ENCODE results near the gene BMX. TPM values are rescaled to one million over a fixed set of nuclear protein-coding genes. Genes with fewer than 3 reads are reported as not detected.
A peak's percentile ranks its signal among the peaks of the same experiment; 100 is the strongest.

Gene BMX
- polyA plus RNA-seq, 1 experiment: not detected

DNA sequence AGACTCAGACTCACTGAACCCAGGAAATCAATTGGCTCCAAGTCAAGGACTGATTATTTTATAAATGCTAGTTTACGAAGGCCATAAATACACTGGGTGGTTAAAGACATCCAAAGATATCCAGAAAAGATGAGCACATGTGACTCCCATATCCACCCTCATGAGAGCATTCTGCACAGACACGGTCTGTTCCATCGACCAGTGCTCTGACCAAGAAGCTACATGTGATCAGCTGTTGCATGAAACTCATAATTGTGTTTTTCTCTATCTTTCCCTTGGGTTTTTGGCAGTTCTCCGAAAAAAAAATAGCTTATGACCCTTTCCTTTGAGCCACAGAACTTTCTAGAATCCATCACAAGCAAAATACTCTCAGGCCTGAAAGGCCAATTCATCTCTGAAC lies 4.8 kb upstream of the BMX start:
- Histone ChIP-seq H3K27me3 (ENCODE audit: control insufficient read depth, insufficient read depth, low read length) (no peaks in the 10 kb centered on the region), H3K4me3 (ENCODE audit: low read depth, low read length) (no peak overlapping the region), H3K36me3 (ENCODE audit: control insufficient read depth, insufficient read depth, low read length) (no peaks in the 10 kb centered on the region; the same call in 1 of the 2 replicates)
- TF ChIP-seq, protein P1, sequence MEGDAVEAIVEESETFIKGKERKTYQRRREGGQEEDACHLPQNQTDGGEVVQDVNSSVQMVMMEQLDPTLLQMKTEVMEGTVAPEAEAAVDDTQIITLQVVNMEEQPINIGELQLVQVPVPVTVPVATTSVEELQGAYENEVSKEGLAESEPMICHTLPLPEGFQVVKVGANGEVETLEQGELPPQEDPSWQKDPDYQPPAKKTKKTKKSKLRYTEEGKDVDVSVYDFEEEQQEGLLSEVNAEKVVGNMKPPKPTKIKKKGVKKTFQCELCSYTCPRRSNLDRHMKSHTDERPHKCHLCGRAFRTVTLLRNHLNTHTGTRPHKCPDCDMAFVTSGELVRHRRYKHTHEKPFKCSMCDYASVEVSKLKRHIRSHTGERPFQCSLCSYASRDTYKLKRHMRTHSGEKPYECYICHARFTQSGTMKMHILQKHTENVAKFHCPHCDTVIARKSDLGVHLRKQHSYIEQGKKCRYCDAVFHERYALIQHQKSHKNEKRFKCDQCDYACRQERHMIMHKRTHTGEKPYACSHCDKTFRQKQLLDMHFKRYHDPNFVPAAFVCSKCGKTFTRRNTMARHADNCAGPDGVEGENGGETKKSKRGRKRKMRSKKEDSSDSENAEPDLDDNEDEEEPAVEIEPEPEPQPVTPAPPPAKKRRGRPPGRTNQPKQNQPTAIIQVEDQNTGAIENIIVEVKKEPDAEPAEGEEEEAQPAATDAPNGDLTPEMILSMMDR (IDR thresholded peaks at IDR 0.05; ENCODE audit: insufficient read depth, low read depth, low read length): no peak
- DNase-seq (ENCODE audit: low read depth): no peak
- POLR2A ChIA-PET: no interaction called here
- CTCF ChIA-PET: interaction anchor here (1.3 kb wide), 1 partner anchor 147 kb away, joined by 6 read pairs; no protein-coding TSS in a partner anchor

DNA sequence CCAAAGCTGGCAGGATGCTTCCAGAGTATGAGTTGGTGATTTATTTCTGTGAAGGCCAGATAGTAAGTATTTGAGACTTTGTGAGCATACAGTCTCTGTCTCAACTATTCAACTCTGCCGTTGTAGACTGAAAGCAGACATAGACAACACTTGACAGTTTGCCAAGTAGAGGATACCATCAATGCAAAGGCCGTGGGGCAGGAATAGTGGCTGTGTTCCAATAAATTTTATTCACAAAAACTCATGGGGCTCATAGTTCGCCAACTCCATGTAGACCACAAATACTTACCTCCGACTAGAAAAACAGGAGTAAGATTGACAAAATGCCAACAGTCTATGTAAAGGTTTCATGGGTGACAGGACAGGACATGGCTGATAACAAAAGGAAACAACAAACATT lies 3.8 kb upstream of the BMX start:
- no peak overlapping the region for H3K4me3 ChIP-seq (ENCODE audit: low read depth, low read length)
- H3K36me3 ChIP-seq (ENCODE audit: control insufficient read depth, insufficient read depth, low read length): no peaks in the 10 kb centered on the region
- CTCF ChIA-PET: no interaction called here
- no peaks in the 10 kb centered on the region for H3K27me3 ChIP-seq (ENCODE audit: control insufficient read depth, insufficient read depth, low read length)
- TF ChIP-seq, protein P1 (IDR thresholded peaks at IDR 0.05; ENCODE audit: insufficient read depth, low read depth, low read length): no peak
- POLR2A ChIA-PET: no interaction called here
- DNase-seq (ENCODE audit: low read depth): no peak

DNA sequence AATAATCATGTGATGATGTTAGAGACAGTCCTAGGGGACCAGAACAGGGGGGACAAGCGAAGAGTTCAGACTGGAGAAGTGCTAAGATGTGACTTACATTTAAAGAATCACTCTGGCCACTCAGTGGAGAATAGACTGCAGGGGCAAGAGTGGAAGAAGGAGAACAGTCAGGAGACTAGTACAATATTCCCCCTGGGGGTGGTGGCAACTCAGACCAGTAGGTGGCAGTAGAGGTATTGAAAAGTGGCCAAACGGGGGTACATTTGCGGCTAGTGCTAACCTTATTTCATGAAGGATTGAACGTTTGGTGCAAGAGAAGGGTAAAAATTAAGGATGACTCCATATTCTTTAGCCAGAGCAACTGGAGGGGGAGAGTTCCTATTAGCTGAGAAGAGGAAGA lies 2.7 kb upstream of the BMX start:
- Histone ChIP-seq H3K27me3 (ENCODE audit: control insufficient read depth, insufficient read depth, low read length) (no peaks in the 10 kb centered on the region), H3K36me3 (ENCODE audit: control insufficient read depth, insufficient read depth, low read length) (no peaks in the 10 kb centered on the region), H3K4me3 (ENCODE audit: low read depth, low read length) (no peak overlapping the region)
- CTCF ChIA-PET: no interaction called here
- TF ChIP-seq, protein P1 (IDR thresholded peaks at IDR 0.05; ENCODE audit: insufficient read depth, low read depth, low read length): peak; percentile 57
- POLR2A ChIA-PET: no interaction called here
- DNase-seq (ENCODE audit: low read depth): no peak

DNA sequence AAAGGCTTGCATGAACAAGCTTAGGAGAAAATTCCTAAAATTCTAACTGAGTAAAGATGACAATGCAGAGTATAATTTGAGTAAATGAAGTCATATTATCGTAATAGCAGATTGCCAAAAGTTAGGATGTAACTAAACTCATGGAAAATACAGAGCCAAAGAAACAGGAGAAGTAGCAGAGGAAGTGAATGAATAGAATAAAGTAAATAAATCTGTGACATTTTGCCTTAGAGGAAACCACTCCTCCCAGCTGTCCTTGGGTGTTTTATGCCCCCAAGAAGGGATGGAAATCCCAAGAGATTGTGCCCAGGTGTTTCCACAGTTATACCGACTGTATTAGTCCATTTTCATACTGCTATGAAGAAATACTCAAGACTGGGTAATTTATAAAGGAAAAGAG lies 1.9 kb upstream of the BMX start:
- TF ChIP-seq, protein P1 (IDR thresholded peaks at IDR 0.05; ENCODE audit: insufficient read depth, low read depth, low read length): no peak
- DNase-seq (ENCODE audit: low read depth): no peak
- Histone ChIP-seq H3K4me3 (ENCODE audit: low read depth, low read length) (no peak overlapping the region), H3K36me3 (ENCODE audit: control insufficient read depth, insufficient read depth, low read length) (no peaks in the 10 kb centered on the region), H3K27me3 (ENCODE audit: control insufficient read depth, insufficient read depth, low read length) (no peaks in the 10 kb centered on the region)
- ChIA-PET POLR2A (no interaction called here), CTCF (interaction anchor here (1.2 kb wide), 1 partner anchor 66 kb away, joined by 3 read pairs; no protein-coding TSS in a partner anchor)

DNA sequence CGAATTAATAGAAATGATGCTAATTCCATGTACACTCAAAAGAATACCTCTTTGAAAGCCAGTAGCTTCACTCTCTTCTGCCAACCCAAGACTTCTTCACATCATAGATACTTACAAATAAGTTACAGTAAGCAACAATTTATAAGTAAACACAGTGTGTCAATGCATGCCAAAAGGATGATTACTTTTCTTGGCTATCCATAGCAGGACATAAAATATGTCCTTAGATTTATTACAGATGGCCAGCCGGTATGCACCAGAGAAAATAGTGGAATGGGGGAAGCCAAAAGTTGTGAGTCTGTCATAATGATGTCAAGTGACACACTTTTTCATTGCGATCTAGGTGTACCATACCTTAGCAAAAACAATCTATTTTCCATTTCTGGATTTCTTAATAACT lies 631 bp upstream of the BMX start:
- H3K4me3 ChIP-seq (ENCODE audit: low read depth, low read length): no peak overlapping the region
- no peaks in the 10 kb centered on the region for H3K27me3 ChIP-seq (ENCODE audit: control insufficient read depth, insufficient read depth, low read length)
- TF ChIP-seq, protein P1 (IDR thresholded peaks at IDR 0.05; ENCODE audit: insufficient read depth, low read depth, low read length): no peak
- POLR2A ChIA-PET: no interaction called here
- no peak for DNase-seq (ENCODE audit: low read depth)
- CTCF ChIA-PET: no interaction called here
- no peaks in the 10 kb centered on the region for H3K36me3 ChIP-seq (ENCODE audit: control insufficient read depth, insufficient read depth, low read length)

Data from BJ (cell line).